NCI-H524 (cell line): ENCODE results near the gene BCAS3.

Experiments
- DNase-seq, 2 experiments: peaks; one replicate each; lab custom pipeline; 2025; lab: John Stamatoyannopoulos, UW

BCAS3 gene

DNA sequence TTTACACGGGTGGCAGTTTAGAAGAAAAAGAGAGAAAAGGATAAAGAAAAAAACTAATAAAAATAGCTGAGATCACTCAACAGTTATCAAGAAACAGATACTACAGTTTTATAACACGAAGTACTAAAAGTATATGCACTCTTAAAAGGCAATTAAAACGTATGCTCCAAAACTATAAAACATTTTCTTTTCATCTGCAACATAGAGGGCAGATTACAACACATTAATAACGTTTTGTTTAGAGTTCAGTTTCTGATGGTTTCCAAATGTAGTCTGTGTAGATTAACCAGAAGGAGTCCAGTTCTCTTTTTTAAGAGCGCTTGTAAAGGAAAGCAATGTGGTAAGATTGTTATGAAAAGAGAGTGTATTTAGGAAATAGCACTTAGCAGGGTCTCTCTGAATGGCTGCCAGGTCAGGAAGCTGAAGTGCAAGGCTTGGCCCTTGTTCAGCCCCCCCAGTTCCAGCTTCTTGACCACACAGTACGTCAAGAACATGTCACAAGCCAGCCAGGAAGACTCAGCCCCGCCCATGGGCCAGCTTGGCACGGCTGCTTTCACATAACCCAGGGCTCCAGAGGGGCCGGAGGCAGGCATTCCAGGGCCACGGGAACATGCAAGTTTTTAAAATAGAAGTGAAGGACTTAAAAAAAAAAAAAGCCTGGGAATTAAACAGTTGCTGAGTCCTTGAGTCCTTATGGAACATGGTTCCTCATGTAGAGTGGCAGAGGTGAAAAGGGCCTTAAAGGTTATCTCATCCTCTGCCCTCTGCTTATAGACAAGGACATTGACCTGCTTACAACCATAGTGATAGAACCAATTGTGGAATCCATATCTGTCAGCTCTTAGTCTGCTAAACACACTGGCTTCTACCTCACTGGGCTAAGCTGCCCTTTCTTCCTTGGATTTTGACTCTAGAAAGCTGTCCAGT, 574.6 kb downstream of the BCAS3 start:
- DNase-seq, result no peak

DNA sequence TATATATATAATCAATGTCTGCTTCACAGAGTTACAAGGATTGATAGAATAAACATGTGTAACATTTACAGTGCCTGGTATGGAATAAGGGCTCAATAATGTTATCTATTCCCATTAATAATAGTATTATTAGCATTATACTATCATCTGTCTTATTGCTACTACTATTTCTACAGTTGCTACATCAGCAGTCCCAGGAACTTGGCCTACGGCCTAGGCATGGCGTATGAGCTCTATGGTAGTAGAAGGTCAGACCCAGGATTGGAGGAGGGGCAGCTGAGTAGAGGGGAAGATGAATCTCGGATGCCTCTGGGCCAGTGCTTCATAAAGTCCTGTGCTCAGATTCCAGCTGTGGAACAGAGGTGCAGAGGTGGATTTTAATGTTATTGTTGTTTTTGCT, 575.7 kb downstream of the BCAS3 start:
- no peak for DNase-seq

DNA sequence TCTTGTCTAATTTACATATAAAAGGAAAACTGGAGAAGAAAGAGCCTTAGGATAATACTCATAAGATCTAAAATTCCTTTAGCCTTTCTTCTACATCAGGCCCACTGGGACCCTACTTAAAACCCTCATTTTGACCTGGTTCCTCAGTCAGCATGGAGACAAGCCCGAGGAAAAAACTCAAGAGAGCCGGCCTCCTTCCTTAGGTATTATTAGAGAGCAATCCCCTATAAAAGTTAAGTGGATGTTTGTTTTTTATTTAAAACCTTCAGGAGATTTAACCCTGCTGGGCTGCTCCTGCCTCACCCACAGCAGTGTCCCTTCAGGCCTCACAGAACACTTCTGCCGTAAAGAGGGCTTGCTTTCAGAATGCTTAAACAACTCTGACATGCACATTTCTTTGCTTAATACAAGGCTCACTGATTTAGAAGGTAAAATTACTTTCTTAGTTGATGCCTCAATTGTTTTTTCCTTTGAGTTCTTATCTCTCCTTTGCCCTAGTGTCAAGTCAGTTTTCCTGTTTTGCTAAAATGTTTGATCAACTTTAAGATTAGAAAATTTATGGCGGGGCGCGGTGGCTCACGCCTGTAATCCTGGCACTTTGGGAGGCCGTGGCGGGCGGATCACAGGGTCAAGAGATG, 576.4 kb downstream of the BCAS3 start:
- DNase-seq, result no peak

DNA sequence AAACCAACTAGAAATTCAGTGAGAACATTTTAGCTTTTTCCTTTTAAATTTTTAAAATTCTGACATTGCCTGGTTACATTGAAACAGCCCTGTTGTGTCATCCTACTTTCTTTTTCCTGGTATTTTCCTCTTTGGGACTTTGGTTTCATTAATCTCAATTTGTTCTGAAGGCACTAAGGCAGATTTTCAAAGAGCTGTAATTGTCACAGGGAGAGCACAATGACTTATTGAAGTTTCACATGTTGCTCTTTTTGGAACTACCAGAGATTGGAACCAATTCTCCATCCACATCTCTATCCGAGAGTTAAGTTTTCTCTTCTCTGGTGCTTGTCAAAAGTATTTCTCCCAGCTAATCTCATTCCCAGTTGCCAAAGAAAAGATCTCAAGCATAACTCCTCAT, 577.3 kb downstream of the BCAS3 start:
- DNase-seq, result no peak

DNA sequence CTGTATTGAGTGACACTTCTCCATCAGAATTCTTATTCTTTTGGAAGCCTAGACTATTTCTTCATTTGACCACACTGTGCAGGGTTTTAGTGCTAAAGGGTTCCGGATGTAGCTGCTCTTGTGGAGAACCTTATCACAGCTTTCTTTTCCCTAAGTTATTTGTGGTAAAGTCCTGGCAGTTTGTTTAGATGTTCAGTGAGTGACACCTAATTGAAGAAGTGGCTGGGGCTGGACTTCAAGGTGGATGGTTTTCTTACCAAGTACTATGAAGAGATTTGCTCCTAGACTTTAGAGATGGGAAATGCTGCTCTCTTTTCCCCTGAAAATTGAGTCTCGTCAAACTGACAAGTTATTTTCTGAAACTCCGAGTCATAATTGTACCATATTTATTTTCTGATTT, 578.0 kb downstream of the BCAS3 start:
- DNase-seq, result no peak

DNA sequence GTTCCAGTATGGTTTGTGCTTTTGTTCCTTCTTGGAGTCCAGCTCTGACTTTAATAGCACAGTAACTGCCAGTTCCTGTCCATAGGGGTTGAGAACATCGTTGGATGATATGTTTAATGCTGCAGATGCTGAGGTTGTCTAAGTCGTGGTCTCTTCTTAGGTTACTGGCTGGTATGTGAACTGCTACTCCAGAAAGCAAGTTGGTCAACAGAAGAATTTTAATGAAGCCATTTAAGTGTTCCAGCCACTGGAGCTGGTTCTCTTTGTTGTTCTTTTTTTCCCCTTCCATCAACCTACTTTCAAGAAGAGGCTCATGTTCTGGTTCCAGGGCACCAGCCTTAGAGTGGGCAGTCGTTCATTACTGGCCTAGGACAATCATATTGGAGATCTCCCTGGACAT, 581.7 kb downstream of the BCAS3 start:
- no peak for DNase-seq

DNA sequence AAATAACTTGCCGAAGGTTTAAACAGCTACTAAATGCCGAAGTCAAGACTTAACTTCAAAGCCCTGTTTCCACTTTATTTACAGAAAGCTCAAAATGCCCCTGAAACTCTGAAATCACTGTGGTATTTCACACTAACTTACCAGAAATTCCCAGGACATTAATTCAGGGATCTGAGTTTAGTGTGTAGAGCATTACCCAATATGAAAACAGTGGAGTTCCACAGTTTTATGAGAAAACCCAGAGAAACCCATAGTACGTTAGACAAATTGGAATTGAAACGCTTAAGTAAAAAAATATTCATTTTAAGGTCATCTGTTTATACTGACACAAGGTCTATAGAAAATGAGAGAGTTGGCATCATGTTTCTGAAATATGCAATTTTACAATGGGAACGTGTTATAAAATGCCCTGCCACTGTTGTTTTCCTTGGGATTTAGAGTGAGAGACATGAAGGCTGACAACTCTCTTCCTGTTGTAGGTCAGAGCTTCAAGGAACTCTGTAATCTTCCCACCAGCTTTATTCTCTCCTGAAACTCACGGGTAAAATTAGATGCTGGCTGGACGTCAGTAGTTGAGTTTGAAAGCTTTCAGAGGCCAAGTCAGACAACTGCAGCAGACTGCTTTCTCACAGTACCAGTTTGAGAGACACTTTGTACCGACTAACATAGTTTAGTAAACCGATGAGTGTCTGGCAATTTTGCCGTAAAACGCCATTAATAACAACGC, 582.6 kb downstream of the BCAS3 start:
- no peak for DNase-seq

DNA sequence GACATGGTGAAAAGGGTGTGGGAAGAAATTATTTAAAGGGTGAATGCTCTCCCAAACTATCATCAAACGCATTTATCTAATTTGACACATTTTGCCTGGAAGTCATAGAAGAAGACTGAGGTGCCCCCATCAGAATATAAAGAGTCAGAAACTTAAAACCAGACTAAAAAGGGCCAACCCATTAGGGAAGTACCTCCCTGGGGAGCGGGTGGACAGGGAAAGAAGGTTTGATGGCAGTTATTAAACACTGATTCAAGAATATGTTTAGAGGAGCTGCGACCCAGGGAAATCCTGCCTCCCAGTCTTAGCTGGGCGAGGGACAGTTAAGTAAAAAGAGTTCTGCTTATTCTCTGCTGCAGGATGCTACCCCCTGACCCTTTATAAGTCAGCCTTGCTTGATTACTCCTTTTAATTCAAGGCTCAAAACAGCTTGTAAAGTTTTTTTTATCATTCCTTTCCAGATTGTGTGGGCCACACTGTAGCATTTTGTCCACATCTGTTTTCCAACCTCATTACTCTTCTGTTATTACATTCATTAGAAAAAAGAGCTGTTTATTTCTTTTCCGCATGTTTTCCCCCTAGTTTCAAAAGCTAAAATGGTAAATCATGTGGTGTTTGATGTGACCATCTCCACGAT, 583.5 kb downstream of the BCAS3 start:
- DNase-seq, result no peak

DNA sequence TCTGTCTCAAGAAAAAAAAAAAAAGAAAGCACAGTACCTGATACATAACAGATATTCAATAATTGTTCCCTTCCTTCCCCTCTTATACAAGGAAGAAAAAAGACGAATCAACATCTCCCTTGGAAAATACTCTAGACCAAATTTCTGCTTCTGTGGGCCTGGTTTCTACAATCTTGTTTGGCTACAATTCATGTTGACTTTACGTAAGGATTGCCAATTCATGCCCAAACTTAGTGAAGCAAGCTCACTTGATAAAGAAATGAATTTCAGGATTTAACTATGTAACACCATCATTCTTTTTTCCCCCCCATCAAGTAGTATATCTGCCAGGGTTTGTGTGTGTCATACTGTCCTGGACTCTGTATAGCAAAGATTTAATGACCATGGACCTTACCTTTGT, 587.7 kb downstream of the BCAS3 start:
- no peak for DNase-seq

DNA sequence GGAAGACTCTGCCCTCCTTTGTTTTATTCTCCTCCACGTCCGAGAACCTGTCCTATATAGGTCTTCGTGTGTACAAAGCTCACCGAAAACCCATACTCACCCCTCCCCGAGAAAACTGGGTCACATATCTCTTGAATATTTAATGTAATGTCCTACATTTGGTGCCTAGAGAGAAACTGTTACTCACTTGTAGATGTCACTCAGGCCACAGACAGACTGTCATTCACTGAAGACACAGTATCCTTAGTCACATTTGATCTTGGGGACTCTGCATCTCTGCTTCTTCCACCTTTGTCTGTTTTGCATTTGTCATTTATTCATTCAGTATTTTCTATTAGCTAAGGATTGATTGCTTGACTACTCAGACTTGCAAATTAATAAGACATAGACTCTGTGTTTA, 590.2 kb downstream of the BCAS3 start:
- no peak for DNase-seq

DNA sequence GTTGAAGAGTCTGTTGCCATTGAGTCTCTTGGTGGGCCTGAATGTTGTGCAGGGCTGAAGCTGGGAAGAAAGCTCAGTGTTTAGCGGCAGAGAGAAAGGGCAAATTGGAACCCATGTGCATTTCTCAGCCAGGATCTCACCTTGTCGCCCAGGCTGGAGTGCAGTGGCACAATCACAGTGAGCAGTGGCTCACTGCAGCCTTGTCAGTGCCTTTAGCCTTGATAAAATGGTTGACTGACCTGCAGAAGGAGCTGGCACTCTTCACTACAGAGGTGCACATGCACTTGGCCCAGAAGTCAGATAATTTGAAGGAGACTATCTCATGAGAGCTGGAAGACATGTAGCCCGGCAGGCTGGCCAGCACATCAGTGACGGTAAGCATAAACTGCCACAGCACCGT, 597.7 kb downstream of the BCAS3 start:
- no peak for DNase-seq

DNA sequence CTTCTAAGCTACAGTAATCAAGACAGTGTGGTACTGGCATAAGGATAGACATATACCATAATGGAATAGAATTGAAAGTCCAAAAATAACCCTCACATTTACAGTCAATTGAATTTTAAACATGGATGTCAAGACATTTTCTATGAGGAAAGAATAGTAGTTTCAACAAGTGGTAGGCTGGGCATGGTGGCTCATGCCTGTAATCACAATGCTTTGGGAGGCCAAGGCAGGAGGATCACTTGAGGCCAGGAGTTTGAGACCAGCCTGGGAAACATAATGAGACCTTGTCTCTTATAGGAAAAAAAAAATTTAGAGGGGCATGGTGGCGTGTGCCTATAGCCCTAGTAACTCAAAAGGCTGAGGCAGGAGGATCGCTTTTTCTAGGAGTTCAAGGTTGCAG, 599.2 kb downstream of the BCAS3 start:
- no peak for DNase-seq

DNA sequence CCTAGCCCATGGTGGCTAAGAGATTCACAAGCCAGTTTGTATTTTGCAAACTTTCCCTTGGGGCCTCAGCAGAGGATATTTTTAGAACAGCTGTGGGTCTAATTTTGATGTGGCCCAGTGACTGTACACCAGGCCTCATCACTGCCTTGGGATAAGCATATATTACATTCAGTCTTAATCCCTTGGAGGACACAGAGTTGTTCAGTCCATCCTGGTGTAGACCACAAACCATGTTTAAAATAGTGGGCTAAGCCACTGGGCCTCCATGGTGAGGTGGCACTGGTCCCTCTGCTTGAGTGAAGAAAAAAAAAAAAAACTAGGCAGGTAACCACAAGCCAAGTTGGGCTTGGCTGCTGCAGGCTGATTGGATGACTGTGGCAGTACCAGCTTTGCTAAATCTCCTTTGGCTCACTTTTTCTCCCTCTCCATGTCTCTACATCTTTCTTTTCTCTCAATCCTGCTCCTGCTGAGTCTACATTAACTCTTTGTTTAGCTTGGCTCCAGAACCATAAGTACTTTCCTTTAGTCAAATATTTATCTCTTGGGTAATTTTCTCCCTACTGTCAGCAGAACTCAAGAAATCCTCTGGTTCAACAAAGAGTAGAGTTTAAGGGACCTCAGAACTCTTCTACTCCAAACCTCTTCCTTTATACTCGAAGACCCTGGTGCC, 602.0 kb downstream of the BCAS3 start:
- DNase-seq, result peak in 1 of 2 experiments; percentile 27

DNA sequence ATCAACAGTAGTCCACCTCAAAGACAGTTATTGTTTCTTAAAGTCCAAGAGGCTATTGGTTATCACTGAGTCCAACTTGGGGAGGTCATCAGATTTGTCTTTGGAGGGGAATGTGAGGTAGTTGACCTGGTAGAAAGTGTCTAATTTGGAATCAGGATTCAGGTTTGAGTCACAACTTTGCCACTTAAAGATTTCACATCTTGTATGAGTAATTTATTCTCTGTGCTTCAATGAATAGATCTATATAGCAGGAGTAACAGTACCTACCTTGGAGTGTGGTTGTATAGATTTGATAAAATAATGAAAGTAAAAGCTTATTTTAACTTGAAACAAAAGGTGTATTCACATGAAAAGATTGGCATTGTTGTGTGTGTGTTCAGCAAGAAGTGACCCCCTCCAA, 602.7 kb downstream of the BCAS3 start:
- no peak for DNase-seq

DNA sequence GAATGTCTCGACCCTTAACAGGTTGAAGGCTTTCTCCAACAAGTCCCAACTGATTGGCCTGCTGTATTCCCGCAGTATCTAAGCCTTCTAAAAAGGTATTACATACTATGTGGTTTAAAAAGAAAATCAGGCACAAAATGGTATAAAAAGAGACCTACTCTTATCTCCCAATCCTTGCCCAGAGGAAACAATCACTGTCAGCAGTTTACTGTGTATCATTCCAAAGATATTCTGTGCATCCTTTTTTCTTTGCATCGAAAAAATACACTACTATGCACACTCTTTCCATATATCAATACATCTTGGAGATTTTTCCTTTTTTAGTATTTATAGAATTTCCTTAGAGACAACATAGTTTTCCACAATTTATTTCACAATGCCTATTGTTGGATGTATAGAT, 603.2 kb downstream of the BCAS3 start:
- DNase-seq, result no peak

DNA sequence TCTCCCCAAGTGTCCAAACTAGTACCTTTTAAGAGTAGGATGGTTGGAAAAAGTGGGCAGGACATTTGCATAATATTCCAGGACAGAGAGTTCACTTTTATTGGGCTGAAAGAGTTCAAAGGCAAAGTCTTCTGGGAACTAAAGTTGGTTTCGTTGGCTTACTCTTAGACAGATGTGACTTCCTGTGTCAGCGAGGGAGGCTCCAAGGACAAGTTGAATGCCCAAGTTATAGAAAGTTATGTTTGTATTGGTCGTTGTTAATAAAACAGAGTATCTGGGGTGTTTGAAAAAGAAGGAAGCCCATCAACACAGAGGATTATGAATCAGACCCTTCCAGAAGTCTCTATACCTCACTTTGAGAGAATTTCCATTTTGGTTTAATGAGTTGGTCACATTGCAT, 604.7 kb downstream of the BCAS3 start:
- no peak for DNase-seq

DNA sequence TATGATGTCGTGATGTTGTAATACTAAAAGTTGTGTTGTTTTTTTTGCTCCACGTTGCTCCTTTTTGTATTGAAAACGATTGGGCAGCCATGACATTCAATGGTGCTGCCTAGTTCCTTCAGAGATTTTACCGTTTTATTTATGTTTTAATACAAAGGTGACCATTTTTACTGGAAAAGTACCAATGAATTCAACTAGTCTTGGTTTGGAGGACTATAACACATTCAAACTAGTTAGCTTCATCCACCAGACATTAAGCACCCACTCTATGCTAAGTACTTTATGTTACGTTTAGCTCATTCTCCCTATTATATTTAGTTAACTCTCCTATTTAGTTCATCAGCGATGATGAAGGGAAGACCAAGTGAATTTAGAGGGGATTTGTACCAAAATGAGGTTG, 605.4 kb downstream of the BCAS3 start:
- DNase-seq, result no peak

DNA sequence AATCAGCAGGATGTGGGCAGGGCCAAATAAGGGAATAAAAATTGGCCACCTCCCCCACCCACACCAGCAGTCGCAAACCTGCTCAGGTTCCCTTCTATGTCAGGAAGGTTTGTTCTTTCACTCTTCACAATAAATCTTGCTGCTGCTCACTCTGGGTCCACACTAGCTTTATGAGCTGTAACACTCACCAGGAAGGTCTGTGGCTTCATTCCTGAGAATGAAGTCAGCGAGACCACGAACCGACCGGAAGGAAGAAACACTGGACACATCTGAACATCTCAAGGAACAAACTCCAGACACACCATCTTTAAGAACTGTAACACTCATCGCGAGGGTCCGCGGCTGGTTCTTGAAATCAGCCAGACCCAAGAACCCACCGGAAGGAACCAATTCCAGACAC, 606.5 kb downstream of the BCAS3 start:
- no peak for DNase-seq

DNA sequence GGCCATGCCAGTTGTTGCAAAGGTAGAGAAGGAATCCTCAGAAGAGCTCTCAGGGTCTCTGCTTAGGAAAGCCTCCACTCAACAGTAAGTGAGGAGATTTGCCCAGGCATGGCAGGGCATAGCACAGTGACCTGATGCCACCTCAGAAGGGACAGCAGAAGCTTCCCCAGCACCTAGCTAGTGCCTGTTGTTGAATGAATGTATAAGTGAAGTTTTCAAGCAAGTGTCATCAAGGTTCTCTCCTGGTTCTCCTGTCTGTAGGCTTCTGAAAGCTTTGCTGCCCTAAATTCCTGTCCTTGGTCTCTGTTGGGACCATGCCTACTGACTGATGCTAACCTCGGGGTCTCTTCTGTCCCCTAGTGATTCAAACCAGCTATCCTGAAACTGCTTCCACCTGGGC, 607.1 kb downstream of the BCAS3 start:
- DNase-seq, result no peak

DNA sequence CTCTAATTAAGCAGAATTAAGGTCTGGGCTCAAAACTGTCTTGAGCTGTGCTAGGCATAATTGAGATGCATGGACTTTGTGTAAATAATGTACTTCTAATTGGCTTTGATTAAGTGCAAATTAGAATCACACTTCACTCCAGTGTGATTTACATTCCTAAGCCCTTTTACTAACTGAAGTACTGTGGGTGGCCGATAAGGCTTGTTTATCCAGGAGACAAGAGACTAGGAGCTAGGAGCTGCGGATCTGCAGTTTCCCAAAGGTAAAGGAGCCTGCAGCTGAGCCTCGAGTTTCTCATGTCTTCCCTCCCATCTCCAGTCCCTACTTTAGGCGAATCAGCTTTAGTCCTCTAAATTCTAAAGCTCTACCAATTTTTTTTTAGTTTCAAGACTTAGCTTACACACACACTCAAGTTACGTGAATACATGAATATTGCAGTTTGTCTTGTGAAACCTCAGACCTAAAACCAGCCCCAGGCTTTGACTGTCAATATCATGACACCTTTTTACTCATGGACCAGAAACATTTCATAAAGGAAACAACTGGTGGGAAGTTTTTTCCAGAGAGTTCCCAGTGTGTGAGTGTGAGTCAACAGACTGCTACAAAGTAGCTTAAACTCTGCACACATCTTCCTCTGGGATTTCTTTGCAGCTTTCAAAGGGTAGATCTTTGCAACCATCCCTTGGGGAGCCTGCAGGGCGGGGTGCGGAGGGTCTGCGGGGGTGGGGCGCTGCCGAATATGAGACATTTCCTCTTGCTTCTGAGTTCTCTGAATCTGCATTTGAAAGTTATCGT, 608.1 kb downstream of the BCAS3 start:
- no peak for DNase-seq

DNA sequence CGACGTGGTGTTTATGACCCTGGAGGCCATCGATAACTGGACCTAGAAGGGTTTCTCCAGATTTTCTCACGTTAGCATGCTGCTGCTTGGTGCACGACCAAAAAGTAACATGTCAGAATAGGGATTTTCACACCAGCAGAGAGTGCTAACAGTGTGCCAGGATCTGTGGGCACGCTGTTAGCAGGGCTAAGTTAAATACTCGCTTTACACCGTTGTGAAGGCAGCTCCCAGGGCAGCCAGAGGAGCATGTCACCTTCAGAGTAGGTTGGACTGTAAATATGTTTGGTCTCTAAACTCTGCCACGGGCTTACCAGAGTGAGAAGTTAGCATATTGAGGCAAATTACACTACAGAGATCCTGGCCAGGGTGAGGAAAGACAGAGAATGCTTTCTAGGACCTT, 608.8 kb downstream of the BCAS3 start:
- no peak for DNase-seq
